ENCODE results near the gene METTL22.

Gene METTL22

GRCh38 chr16:8663192-8664089, 41.9 kb downstream of the METTL22 start:
- H3K4me1 ChIP-seq (ENCODE audit: insufficient read depth, poor library complexity, severe bottlenecking) = no peaks in the 10 kb centered on the region
- H3K27ac ChIP-seq (ENCODE audit: poor library complexity, severe bottlenecking) = no peak overlapping the region
- no peak for ATAC-seq (ENCODE audit: low read depth)
- no peak for DNase-seq (ENCODE audit: low spot score)
- no peak overlapping the region for H3K4me3 ChIP-seq (ENCODE audit: severe bottlenecking)
- H3K36me3 ChIP-seq (ENCODE audit: low read depth) = no peaks in the 10 kb centered on the region
- no peaks in the 10 kb centered on the region for H3K27me3 ChIP-seq (ENCODE audit: insufficient read depth, poor library complexity, severe bottlenecking)
- no peak for TF ChIP-seq CTCF (IDR thresholded peaks at IDR 0.05; ENCODE audit: poor library complexity, severe bottlenecking)
- H3K9me3 ChIP-seq (ENCODE audit: severe bottlenecking) = no peaks in the 10 kb centered on the region

- no peak overlapping the region for H3K27ac ChIP-seq (ENCODE audit: poor library complexity, severe bottlenecking)
- ATAC-seq (ENCODE audit: low read depth) (no peak), DNase-seq (ENCODE audit: low spot score) (no peak)
- no peak overlapping the region for H3K4me3 ChIP-seq (ENCODE audit: severe bottlenecking)
- no peaks in the 10 kb centered on the region for H3K9me3 ChIP-seq (ENCODE audit: severe bottlenecking)
- no peak for TF ChIP-seq CTCF (IDR thresholded peaks at IDR 0.05; ENCODE audit: poor library complexity, severe bottlenecking)
- H3K4me1 ChIP-seq (ENCODE audit: insufficient read depth, poor library complexity, severe bottlenecking) = no peaks in the 10 kb centered on the region
- H3K27me3 ChIP-seq (ENCODE audit: insufficient read depth, poor library complexity, severe bottlenecking) = no peaks in the 10 kb centered on the region
- H3K36me3 ChIP-seq (ENCODE audit: low read depth) = no peaks in the 10 kb centered on the region
Measured at GRCh38 chr16:8665529-8665928, 44.0 kb downstream of the METTL22 start.

- Histone ChIP-seq H3K27me3 (ENCODE audit: insufficient read depth, poor library complexity, severe bottlenecking) (no peaks in the 10 kb centered on the region), H3K27ac (ENCODE audit: poor library complexity, severe bottlenecking) (no peak overlapping the region), H3K9me3 (ENCODE audit: severe bottlenecking) (no peaks in the 10 kb centered on the region), H3K4me3 (ENCODE audit: severe bottlenecking) (no peak overlapping the region), H3K36me3 (ENCODE audit: low read depth) (no peaks in the 10 kb centered on the region), H3K4me1 (ENCODE audit: insufficient read depth, poor library complexity, severe bottlenecking) (no peaks in the 10 kb centered on the region)
- no peak for ATAC-seq (ENCODE audit: low read depth)
- no peak for DNase-seq (ENCODE audit: low spot score)
- no peak for TF ChIP-seq CTCF (IDR thresholded peaks at IDR 0.05; ENCODE audit: poor library complexity, severe bottlenecking)
Measured at GRCh38 chr16:8667492-8667891, 46.0 kb downstream of the METTL22 start.

DNA sequence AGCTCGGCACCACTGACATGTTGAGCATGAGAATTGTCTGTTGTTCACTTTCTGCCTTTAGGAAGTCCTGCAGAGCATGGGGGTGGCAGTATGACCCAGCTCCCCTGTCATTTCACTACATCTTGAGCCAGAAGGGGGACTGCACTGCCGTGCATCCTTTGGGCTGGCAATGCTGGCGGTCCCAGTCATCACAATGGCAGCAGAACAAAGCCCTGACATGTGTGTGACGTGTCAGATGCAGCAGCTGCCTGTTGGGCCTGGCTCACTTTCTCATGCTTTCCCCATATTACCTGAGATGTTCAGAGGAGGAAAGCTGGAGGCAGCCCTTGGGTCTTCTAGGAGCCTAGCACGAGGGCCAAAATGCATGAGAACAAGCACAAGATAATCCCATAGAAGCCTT, 46.6 kb downstream of the METTL22 start:
- no peaks in the 10 kb centered on the region for H3K4me1 ChIP-seq (ENCODE audit: insufficient read depth, poor library complexity, severe bottlenecking)
- TF ChIP-seq CTCF (IDR thresholded peaks at IDR 0.05; ENCODE audit: poor library complexity, severe bottlenecking) = no peak
- no peaks in the 10 kb centered on the region for H3K9me3 ChIP-seq (ENCODE audit: severe bottlenecking)
- no peak overlapping the region for H3K4me3 ChIP-seq (ENCODE audit: severe bottlenecking)
- H3K27me3 ChIP-seq (ENCODE audit: insufficient read depth, poor library complexity, severe bottlenecking) = no peaks in the 10 kb centered on the region
- DNase-seq (ENCODE audit: low spot score) (no peak), ATAC-seq (ENCODE audit: low read depth) (no peak)
- no peak overlapping the region for H3K27ac ChIP-seq (ENCODE audit: poor library complexity, severe bottlenecking)
- no peaks in the 10 kb centered on the region for H3K36me3 ChIP-seq (ENCODE audit: low read depth)

DNA sequence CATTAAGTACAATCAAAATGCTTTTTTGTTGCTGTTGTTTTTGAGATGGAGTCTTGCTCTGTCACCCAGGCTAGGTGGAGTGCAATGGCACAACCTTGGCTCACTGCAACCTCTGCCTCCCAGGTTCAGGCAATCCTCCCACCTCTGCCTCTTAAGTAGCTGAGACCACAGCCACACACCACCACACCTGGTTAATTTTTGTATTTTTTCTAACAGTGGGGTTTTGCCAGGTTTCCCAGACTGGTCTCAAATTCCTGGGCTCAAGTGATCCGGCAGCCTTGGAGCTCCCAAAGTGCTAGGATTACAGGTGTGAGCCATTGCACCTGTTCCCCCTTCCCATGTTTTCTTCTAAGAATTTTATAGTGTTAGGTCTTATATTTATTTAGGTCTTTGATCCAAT, 48.0 kb downstream of the METTL22 start:
- Histone ChIP-seq H3K27ac (ENCODE audit: poor library complexity, severe bottlenecking) (no peak overlapping the region), H3K36me3 (ENCODE audit: low read depth) (no peaks in the 10 kb centered on the region), H3K4me1 (ENCODE audit: insufficient read depth, poor library complexity, severe bottlenecking) (no peaks in the 10 kb centered on the region), H3K9me3 (ENCODE audit: severe bottlenecking) (no peaks in the 10 kb centered on the region), H3K4me3 (ENCODE audit: severe bottlenecking) (no peak overlapping the region), H3K27me3 (ENCODE audit: insufficient read depth, poor library complexity, severe bottlenecking) (no peaks in the 10 kb centered on the region)
- DNase-seq (ENCODE audit: low spot score) = no peak
- no peak for TF ChIP-seq CTCF (IDR thresholded peaks at IDR 0.05; ENCODE audit: poor library complexity, severe bottlenecking)
- ATAC-seq (ENCODE audit: low read depth) = no peak
